ENCODE data around the gene CCDC158. TPM values are rescaled to one million over a fixed set of nuclear protein-coding genes. Genes with fewer than 3 reads are reported as not detected.

Gene CCDC158
- polyA plus RNA-seq, 3 donors = not detected

GRCh38 chr4:76430519-76431388, 9.8 kb upstream of the CCDC158 start:
- Histone ChIP-seq H3K4me1 (ENCODE audit: control insufficient read depth in 1 of 2, insufficient read depth in 2 of 2, low read length in 2 of 2) (no peaks in the 10 kb centered on the region), H3K36me3 (replicated peaks in 1 of 2; ENCODE audit: control insufficient read depth in 1 of 2, insufficient read depth in 2 of 2, low read length in 2 of 2) (no peaks in the 10 kb centered on the region), H2AFZ (ENCODE audit: insufficient read depth, low read depth, low read length, poor library complexity, severe bottlenecking) (no peak overlapping the region), H3K27me3 (ENCODE audit: control insufficient read depth in 2 of 2, insufficient read depth in 2 of 2, low read length in 2 of 2) (peaks cover 9 to 13% of the 10 kb centered on the region in 2 donors), H3K27ac (ENCODE audit: low read depth in 1 of 2, low read length in 2 of 2) (no peak overlapping the region), H3K9me3 (replicated peaks in 1 of 2; ENCODE audit: control insufficient read depth in 1 of 2, insufficient read depth in 1 of 2, low read length in 2 of 2) (no peaks in the 10 kb centered on the region), H3K4me3 (replicated peaks in 1 of 3; ENCODE audit: low read depth in 2 of 3, low read length in 3 of 3) (no peak overlapping the region), H3K4me2 (replicated peaks; ENCODE audit: extremely low read depth, low read length, poor library complexity, severe bottlenecking) (no peak overlapping the region), H3K79me2 (ENCODE audit: insufficient read depth, low read length) (no peaks in the 10 kb centered on the region), H3K9ac (ENCODE audit: insufficient read depth, low read length, poor library complexity, severe bottlenecking) (no peak overlapping the region), H4K20me1 (ENCODE audit: insufficient read depth, low read length) (no peaks in the 10 kb centered on the region)
- peak; percentile 70 for TF ChIP-seq CTCF (IDR thresholded peaks at IDR 0.05)
- intact Hi-C loops (cut with micrococcal nuclease) = no loop called here
- Mint-ChIP-seq H3K27me3 (ENCODE audit: low read depth in 3 of 3) (peaks cover 6 to 21% (median 13%) of the 10 kb centered on the region in 3 donors), H3K27ac (no peak overlapping the region), H3K36me3 (no peaks in the 10 kb centered on the region), H3K9me3 (no peaks in the 10 kb centered on the region), H3K4me1 (peaks cover 8% of the 10 kb centered on the region), H3K4me3 (no peak overlapping the region)
- peak in 1 of 3 donors; percentile 23 for DNase-seq
- WGBS (ENCODE audit: insufficient coverage) = 65% methylated on average over 8 of the region's 15 CpGs

GRCh38 chr4:76429636-76430035, 8.7 kb upstream of the CCDC158 start:
- intact Hi-C loops (cut with micrococcal nuclease) = no loop called here
- Histone ChIP-seq H3K27me3 (ENCODE audit: control insufficient read depth in 2 of 2, insufficient read depth in 2 of 2, low read length in 2 of 2) (peaks cover under 1 to 3% of the 10 kb centered on the region in 2 donors), H3K4me3 (replicated peaks in 1 of 3; ENCODE audit: low read depth in 2 of 3, low read length in 3 of 3) (no peak overlapping the region), H3K9ac (ENCODE audit: insufficient read depth, low read length, poor library complexity, severe bottlenecking) (no peak overlapping the region), H2AFZ (ENCODE audit: insufficient read depth, low read depth, low read length, poor library complexity, severe bottlenecking) (no peak overlapping the region), H3K27ac (ENCODE audit: low read depth in 1 of 2, low read length in 2 of 2) (no peak overlapping the region), H3K4me2 (replicated peaks; ENCODE audit: extremely low read depth, low read length, poor library complexity, severe bottlenecking) (no peak overlapping the region), H3K9me3 (replicated peaks in 1 of 2; ENCODE audit: control insufficient read depth in 1 of 2, insufficient read depth in 1 of 2, low read length in 2 of 2) (no peaks in the 10 kb centered on the region), H3K36me3 (replicated peaks in 1 of 2; ENCODE audit: control insufficient read depth in 1 of 2, insufficient read depth in 2 of 2, low read length in 2 of 2) (no peaks in the 10 kb centered on the region), H3K79me2 (ENCODE audit: insufficient read depth, low read length) (no peaks in the 10 kb centered on the region), H3K4me1 (ENCODE audit: control insufficient read depth in 1 of 2, insufficient read depth in 2 of 2, low read length in 2 of 2) (no peaks in the 10 kb centered on the region), H4K20me1 (ENCODE audit: insufficient read depth, low read length) (no peaks in the 10 kb centered on the region)
- Mint-ChIP-seq H3K4me1 (no peaks in the 10 kb centered on the region), H3K27me3 (ENCODE audit: low read depth in 3 of 3) (peaks cover 1 to 10% (median 9%) of the 10 kb centered on the region in 3 donors), H3K36me3 (no peaks in the 10 kb centered on the region), H3K27ac (no peak overlapping the region), H3K4me3 (no peak overlapping the region), H3K9me3 (no peaks in the 10 kb centered on the region)
- no CpG with 5 or more reads among the region's 1 CpG for WGBS (ENCODE audit: insufficient coverage)
- no peak for TF ChIP-seq CTCF (IDR thresholded peaks at IDR 0.05)
- peak in 1 of 3 donors; percentile 10 for DNase-seq
